HEK293 (cell line): ENCODE measurements around the gene STK32C.
A peak's percentile ranks its signal among the peaks of the same experiment; 100 is the strongest.

Experiments
- CTCF ChIA-PET: fragments of 350-600 bp; formaldehyde crosslinking; extraction: SDS; loops from one replicate; lab custom pipeline; 2021; ENCODE audit warnings: antibody characterized with exemption; lab: Yijun Ruan, JAX
- POLR2A ChIA-PET: fragments of 300-600 bp; formaldehyde crosslinking; extraction: SDS; loops from one replicate; lab custom pipeline; 2020; ENCODE audit warnings: antibody characterized with exemption, inconsistent platforms; lab: Yijun Ruan, JAX
- H3K27ac ChIP-seq: fragments of 200-500 bp; sonication (Bioruptor generic); 2 replicates; pipeline ENCODE4 v1.5.1; 2014; ENCODE audit warnings: low read depth, low read length, control low read depth, inconsistent platforms; ENCODE audit errors: extremely low read depth
- H3K36me3 ChIP-seq, 2 experiments: fragments of 200-500 bp in 1 of 2; sonication (Bioruptor generic) in 1 of 2; 1 replicate in 1 of 2; 2 replicates in 1 of 2; pipeline ENCODE4 v1.5.1; 2014 to 2017; ENCODE audit warnings: inconsistent platforms in 2 of 2, low read length in 2 of 2; ENCODE audit not compliant: control insufficient read depth in 2 of 2, insufficient read depth in 1 of 2
- H3K4me1 ChIP-seq: fragments of 200-500 bp; sonication (Bioruptor generic); 2 replicates; pipeline ENCODE4 v1.5.1; 2014; ENCODE audit warnings: mild to moderate bottlenecking, low read length, inconsistent platforms; ENCODE audit not compliant: control insufficient read depth, insufficient read depth
- H3K4me3 ChIP-seq: 2 replicates; pipeline ENCODE4 v1.5.1; 2011; ENCODE audit warnings: low read depth, mild to moderate bottlenecking, control low read depth, low read length, moderate library complexity
- H3K9me3 ChIP-seq: fragments of 200-500 bp; sonication (Bioruptor generic); 2 replicates; pipeline ENCODE4 v1.5.1; 2014; ENCODE audit warnings: low read depth, low read length, inconsistent platforms; ENCODE audit not compliant: control insufficient read depth, insufficient read depth
- GLIS2 ChIP-seq: fragments of 450-650 bp; formaldehyde crosslinking; IDR thresholded peaks from 2 replicates; pipeline ENCODE4 v1.5.1; 2016; ENCODE audit warnings: missing biosample characterization, missing genetic modification characterization
- KLF1 ChIP-seq: fragments of 450-650 bp; formaldehyde crosslinking; IDR thresholded peaks from 2 replicates; pipeline ENCODE4 v1.5.1; 2016; ENCODE audit warnings: missing biosample characterization, missing genetic modification characterization
- KLF8 ChIP-seq: fragments of 450-650 bp; formaldehyde crosslinking; IDR thresholded peaks from 2 replicates; pipeline ENCODE4 v1.5.1; 2016; ENCODE audit warnings: missing biosample characterization, missing genetic modification characterization
- REPIN1 ChIP-seq: fragments of 450-650 bp; formaldehyde crosslinking; IDR thresholded peaks from 2 replicates; pipeline ENCODE4 v1.5.1; 2017; ENCODE audit warnings: missing biosample characterization, missing genetic modification characterization, low read depth
- SCRT2 ChIP-seq: fragments of 450-650 bp; formaldehyde crosslinking; IDR thresholded peaks from 2 replicates; pipeline ENCODE4 v1.5.1; 2016; ENCODE audit warnings: missing biosample characterization, missing genetic modification characterization
- SP3 ChIP-seq: fragments of 450-650 bp; formaldehyde crosslinking; IDR thresholded peaks from 2 replicates; pipeline ENCODE4 v1.5.1; 2016; ENCODE audit warnings: missing biosample characterization, missing genetic modification characterization
- ZNF155 ChIP-seq: fragments of 450-650 bp; formaldehyde crosslinking; IDR thresholded peaks from 2 replicates; pipeline ENCODE4 v1.5.1; 2016; ENCODE audit warnings: missing biosample characterization, missing genetic modification characterization
- ZNF211 ChIP-seq: fragments of 450-650 bp; formaldehyde crosslinking; IDR thresholded peaks from 2 replicates; pipeline ENCODE4 v1.5.1; 2016; ENCODE audit warnings: low read depth, missing biosample characterization, missing genetic modification characterization
- ZNF423 ChIP-seq: fragments of 450-650 bp; formaldehyde crosslinking; IDR thresholded peaks from 2 replicates; pipeline ENCODE4 v1.5.1; 2016; ENCODE audit warnings: missing biosample characterization, missing genetic modification characterization
- ZNF529 ChIP-seq: fragments of 450-650 bp; formaldehyde crosslinking; IDR thresholded peaks from 2 replicates; pipeline ENCODE4 v1.5.1; 2017; ENCODE audit warnings: missing genetic modification characterization, missing biosample characterization; ENCODE audit not compliant: insufficient replicate concordance
- TF ChIP-seq, protein P1 (sequence below): fragments of 450-650 bp; formaldehyde crosslinking; IDR thresholded peaks from 2 replicates; pipeline ENCODE4 v1.5.1; 2016; ENCODE audit warnings: missing biosample characterization, missing genetic modification characterization
- TF ChIP-seq, protein P2 (sequence below): fragments of 450-650 bp; IDR thresholded peaks from 2 replicates; pipeline ENCODE4 v1.5.1; 2018; ENCODE audit warnings: missing biosample characterization, missing genetic modification characterization
- TF ChIP-seq, protein P3 (sequence below): fragments of 450-650 bp; formaldehyde crosslinking; IDR thresholded peaks from 2 replicates; pipeline ENCODE4 v1.5.1; 2017; ENCODE audit warnings: missing biosample characterization, missing genetic modification characterization
- TF ChIP-seq, protein P4 (sequence below): fragments of 450-650 bp; formaldehyde crosslinking; IDR thresholded peaks from 2 replicates; pipeline ENCODE4 v1.5.1; 2016; ENCODE audit warnings: missing biosample characterization, missing genetic modification characterization
- TF ChIP-seq, protein P5 (sequence below): IDR thresholded peaks from 2 replicates; pipeline ENCODE4 v1.6.1; 2011; ENCODE audit warnings: mild to moderate bottlenecking, low read depth, low read length, borderline replicate concordance

Gene STK32C

DNA sequence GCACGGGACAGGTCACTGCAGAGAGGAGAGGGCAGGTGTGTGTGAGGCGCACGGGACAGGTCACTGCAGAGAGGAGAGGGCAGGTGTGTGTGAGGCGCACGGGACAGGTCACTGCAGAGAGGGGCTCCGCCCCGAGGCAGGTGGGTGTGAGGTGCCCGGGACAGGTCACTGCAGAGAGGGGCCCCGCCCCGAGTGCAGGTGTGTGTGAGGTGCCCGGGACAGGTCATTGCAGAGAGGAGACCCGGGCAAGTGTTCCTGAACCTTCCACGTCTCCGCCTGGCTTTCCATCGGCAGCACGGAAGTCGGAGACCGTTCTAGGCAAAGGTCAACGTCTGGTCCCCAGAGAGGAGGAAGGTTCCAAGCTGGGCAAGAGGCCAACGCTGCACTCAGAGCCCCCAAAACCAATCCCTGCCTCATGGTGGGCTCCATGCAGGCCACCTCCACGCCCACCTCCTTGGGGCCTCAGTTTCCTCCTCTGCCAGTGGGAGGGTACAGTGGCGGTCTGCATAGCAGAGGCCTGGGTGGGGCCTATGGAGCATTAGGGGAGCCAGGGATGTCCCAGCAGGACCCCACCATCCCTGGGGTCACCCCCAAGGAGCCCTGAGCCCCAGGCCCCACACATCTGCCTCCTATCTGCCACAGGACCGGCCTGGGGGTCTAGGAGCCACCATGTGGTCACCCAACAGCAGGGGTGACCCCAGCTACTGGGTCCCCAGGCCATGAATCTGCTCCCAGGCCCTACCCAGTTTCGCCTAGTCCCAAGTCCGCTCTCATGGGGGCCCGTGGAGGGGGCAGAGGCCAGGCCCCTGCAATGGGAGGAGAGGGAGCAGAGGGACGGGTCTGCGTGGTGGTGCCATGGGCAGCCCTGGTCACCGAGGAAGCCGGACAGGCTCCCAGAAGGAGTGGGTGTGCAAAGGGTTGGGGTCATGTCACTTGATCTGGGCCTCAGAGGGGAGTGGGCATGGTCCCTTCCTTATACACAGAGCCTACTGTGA lies 57.0 kb downstream of the STK32C start:
- H3K36me3 ChIP-seq: no peaks in the 10 kb centered on the region
- no peaks in the 10 kb centered on the region for H3K4me1 ChIP-seq
- TF ChIP-seq, protein P1, sequence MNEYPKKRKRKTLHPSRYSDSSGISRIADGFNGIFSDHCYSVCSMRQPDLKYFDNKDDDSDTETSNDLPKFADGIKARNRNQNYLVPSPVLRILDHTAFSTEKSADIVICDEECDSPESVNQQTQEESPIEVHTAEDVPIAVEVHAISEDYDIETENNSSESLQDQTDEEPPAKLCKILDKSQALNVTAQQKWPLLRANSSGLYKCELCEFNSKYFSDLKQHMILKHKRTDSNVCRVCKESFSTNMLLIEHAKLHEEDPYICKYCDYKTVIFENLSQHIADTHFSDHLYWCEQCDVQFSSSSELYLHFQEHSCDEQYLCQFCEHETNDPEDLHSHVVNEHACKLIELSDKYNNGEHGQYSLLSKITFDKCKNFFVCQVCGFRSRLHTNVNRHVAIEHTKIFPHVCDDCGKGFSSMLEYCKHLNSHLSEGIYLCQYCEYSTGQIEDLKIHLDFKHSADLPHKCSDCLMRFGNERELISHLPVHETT (tag by site-specific recombination): no peak
- TF ChIP-seq ZNF529 (tag by site-specific recombination) (no peak), GLIS2 (tag by site-specific recombination) (peak; percentile 49)
- TF ChIP-seq, protein P2, sequence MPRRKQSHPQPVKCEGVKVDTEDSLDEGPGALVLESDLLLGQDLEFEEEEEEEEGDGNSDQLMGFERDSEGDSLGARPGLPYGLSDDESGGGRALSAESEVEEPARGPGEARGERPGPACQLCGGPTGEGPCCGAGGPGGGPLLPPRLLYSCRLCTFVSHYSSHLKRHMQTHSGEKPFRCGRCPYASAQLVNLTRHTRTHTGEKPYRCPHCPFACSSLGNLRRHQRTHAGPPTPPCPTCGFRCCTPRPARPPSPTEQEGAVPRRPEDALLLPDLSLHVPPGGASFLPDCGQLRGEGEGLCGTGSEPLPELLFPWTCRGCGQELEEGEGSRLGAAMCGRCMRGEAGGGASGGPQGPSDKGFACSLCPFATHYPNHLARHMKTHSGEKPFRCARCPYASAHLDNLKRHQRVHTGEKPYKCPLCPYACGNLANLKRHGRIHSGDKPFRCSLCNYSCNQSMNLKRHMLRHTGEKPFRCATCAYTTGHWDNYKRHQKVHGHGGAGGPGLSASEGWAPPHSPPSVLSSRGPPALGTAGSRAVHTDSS: no peak
- TF ChIP-seq, protein P3, sequence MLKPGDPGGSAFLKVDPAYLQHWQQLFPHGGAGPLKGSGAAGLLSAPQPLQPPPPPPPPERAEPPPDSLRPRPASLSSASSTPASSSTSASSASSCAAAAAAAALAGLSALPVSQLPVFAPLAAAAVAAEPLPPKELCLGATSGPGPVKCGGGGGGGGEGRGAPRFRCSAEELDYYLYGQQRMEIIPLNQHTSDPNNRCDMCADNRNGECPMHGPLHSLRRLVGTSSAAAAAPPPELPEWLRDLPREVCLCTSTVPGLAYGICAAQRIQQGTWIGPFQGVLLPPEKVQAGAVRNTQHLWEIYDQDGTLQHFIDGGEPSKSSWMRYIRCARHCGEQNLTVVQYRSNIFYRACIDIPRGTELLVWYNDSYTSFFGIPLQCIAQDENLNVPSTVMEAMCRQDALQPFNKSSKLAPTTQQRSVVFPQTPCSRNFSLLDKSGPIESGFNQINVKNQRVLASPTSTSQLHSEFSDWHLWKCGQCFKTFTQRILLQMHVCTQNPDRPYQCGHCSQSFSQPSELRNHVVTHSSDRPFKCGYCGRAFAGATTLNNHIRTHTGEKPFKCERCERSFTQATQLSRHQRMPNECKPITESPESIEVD (tag by site-specific recombination): no peak
- POLR2A ChIA-PET: no interaction called here
- H3K9me3 ChIP-seq: no peaks in the 10 kb centered on the region
- H3K4me3 ChIP-seq: no peak overlapping the region
- no peak overlapping the region for H3K27ac ChIP-seq
- CTCF ChIA-PET: no interaction called here

DNA sequence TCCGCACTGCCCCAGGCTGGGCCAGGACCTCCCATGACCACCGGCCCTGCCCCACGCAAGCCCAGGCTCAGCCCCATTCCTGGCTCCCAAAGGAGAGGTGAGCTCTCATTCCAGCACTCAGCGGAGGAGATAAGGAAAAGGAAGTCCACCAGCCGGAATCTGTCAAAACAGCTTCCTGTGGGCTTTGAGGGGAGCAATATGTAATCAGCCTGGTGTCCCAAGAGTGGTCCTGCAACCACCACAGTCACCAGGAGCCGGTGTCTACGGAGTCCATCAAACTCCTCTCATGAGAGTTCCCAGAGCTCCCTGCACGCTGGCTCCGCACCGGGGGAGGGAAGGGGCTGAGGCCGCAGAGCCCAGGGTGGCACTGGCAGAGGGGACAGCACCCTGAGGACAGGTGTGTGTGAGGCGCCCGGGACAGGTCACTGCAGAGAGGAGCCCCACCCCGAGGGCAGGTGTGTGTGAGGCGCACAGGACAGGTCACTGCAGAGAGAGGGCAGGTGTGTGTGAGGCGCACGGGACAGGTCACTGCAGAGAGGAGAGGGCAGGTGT lies 57.9 kb downstream of the STK32C start:
- POLR2A ChIA-PET: no interaction called here
- Histone ChIP-seq H3K36me3 (no peaks in the 10 kb centered on the region), H3K4me3 (no peak overlapping the region), H3K27ac (no peak overlapping the region), H3K4me1 (no peaks in the 10 kb centered on the region)
- CTCF ChIA-PET: interaction anchor here (0.7 kb wide), 1 partner anchor 45 kb away, joined by 3 read pairs; no protein-coding TSS in a partner anchor
- TF ChIP-seq ZNF423 (tag by site-specific recombination) (no peak), KLF8 (tag by site-specific recombination) (no peak)
- TF ChIP-seq, protein P4, sequence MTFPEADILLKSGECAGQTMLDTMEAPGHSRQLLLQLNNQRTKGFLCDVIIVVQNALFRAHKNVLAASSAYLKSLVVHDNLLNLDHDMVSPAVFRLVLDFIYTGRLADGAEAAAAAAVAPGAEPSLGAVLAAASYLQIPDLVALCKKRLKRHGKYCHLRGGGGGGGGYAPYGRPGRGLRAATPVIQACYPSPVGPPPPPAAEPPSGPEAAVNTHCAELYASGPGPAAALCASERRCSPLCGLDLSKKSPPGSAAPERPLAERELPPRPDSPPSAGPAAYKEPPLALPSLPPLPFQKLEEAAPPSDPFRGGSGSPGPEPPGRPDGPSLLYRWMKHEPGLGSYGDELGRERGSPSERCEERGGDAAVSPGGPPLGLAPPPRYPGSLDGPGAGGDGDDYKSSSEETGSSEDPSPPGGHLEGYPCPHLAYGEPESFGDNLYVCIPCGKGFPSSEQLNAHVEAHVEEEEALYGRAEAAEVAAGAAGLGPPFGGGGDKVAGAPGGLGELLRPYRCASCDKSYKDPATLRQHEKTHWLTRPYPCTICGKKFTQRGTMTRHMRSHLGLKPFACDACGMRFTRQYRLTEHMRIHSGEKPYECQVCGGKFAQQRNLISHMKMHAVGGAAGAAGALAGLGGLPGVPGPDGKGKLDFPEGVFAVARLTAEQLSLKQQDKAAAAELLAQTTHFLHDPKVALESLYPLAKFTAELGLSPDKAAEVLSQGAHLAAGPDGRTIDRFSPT (tag by site-specific recombination): 0 out of 2 replicates have a peak, but pooled peaks have one; percentile 0
- TF ChIP-seq, all 188 proteins: peak for 1
- no peaks in the 10 kb centered on the region for H3K9me3 ChIP-seq

DNA sequence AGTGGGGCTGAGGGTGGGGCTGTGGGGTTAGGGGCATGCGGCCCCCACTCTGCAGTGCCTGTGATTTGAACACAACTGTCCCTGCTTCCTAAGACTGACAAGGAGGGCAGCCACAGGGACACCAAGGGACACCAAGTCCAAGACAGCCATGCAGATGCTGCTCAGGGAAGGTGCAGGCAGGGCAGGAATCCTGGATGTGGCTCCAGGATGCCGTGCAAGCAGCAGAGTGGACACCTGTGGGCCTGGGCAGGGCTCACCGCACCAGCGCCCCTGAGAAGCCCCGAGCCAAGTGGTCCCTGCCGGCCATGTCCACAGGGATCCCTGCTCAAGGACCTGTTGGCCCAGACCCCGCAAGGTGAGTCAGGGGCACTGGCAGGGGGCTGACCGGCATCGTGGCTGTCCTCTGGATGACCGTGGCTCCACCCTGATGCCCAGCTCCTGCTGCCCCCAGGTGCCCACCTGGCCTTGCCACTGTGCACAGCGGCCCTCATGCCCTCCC lies 58.5 kb downstream of the STK32C start:
- CTCF ChIA-PET: interaction anchor here (0.7 kb wide), 1 partner anchor 45 kb away, joined by 3 read pairs; no protein-coding TSS in a partner anchor
- H3K4me3 ChIP-seq: no peak overlapping the region
- POLR2A ChIA-PET: no interaction called here
- TF ChIP-seq, protein P5, sequence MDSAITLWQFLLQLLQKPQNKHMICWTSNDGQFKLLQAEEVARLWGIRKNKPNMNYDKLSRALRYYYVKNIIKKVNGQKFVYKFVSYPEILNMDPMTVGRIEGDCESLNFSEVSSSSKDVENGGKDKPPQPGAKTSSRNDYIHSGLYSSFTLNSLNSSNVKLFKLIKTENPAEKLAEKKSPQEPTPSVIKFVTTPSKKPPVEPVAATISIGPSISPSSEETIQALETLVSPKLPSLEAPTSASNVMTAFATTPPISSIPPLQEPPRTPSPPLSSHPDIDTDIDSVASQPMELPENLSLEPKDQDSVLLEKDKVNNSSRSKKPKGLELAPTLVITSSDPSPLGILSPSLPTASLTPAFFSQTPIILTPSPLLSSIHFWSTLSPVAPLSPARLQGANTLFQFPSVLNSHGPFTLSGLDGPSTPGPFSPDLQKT: no peak
- TF ChIP-seq ZNF211 (tag by site-specific recombination): no peak
- no peak for TF ChIP-seq ZNF155
- TF ChIP-seq SCRT2: peak; percentile 72
- peak; percentile 39; the same call in 1 of the 2 replicates for TF ChIP-seq KLF8 (tag by site-specific recombination)
- TF ChIP-seq, protein P4 (tag by site-specific recombination): 0 out of 2 replicates have a peak, but pooled peaks have one; percentile 26
- no peak for TF ChIP-seq REPIN1 (tag by site-specific recombination)
- TF ChIP-seq SP3 (tag by site-specific recombination): peak; percentile 45; the same call in 1 of the 2 replicates
- TF ChIP-seq KLF1 (tag by site-specific recombination): 0 out of 2 replicates have a peak, but pooled peaks have one; percentile 36

More for the DNA sequence above, 58.5 kb downstream of the STK32C start:
- Histone ChIP-seq H3K36me3 (no peaks in the 10 kb centered on the region), H3K9me3 (no peaks in the 10 kb centered on the region), H3K4me1 (no peaks in the 10 kb centered on the region), H3K27ac (no peak overlapping the region)
